ENCODE measurements around the gene LEF1.

The LEF1 gene

GRCh38 chr4:108146819-108147218 lies 21.9 kb downstream of the LEF1 start:
- DNase-seq (ENCODE audit: low read depth): no peak

GRCh38 chr4:108146336-108146735 lies 22.4 kb downstream of the LEF1 start:
- no peak for DNase-seq (ENCODE audit: low read depth)

- no peak for DNase-seq (ENCODE audit: low read depth)
Measured at GRCh38 chr4:108144451-108144850, 24.3 kb downstream of the LEF1 start.

- DNase-seq (ENCODE audit: low read depth): no peak
Measured at GRCh38 chr4:108143515-108143914, 25.2 kb downstream of the LEF1 start.

- no peak for DNase-seq (ENCODE audit: low read depth)
Measured at GRCh38 chr4:108142870-108143269, 25.9 kb downstream of the LEF1 start.

GRCh38 chr4:108141213-108141950 lies 27.4 kb downstream of the LEF1 start:
- no peak for DNase-seq (ENCODE audit: low read depth)

- no peak for DNase-seq (ENCODE audit: low read depth)
Measured at GRCh38 chr4:108140328-108140727, 28.4 kb downstream of the LEF1 start.

GRCh38 chr4:108139089-108139488 lies 29.6 kb downstream of the LEF1 start:
- DNase-seq (ENCODE audit: low read depth): no peak

GRCh38 chr4:108135549-108136209 lies 33.1 kb downstream of the LEF1 start:
- no peak for DNase-seq (ENCODE audit: low read depth)

- DNase-seq (ENCODE audit: low read depth): no peak
Measured at GRCh38 chr4:108130955-108131354, 37.8 kb downstream of the LEF1 start.

GRCh38 chr4:108129196-108129595 lies 39.5 kb downstream of the LEF1 start:
- DNase-seq (ENCODE audit: low read depth): no peak

GRCh38 chr4:108126806-108127205 lies 41.9 kb downstream of the LEF1 start:
- no peak for DNase-seq (ENCODE audit: low read depth)

GRCh38 chr4:108120789-108121188 lies 47.9 kb downstream of the LEF1 start:
- no peak for DNase-seq (ENCODE audit: low read depth)

GRCh38 chr4:108119199-108119800 lies 49.4 kb downstream of the LEF1 start:
- DNase-seq (ENCODE audit: low read depth): no peak

- no peak for DNase-seq (ENCODE audit: low read depth)
Measured at GRCh38 chr4:108118505-108118904, 50.2 kb downstream of the LEF1 start.

- peak; percentile 3 for DNase-seq (ENCODE audit: low read depth)
Measured at GRCh38 chr4:108117418-108118182, 51.1 kb downstream of the LEF1 start.

- no peak for DNase-seq (ENCODE audit: low read depth)
Measured at GRCh38 chr4:108116423-108117168, 52.1 kb downstream of the LEF1 start.

GRCh38 chr4:108115168-108115526 lies 53.6 kb downstream of the LEF1 start:
- DNase-seq (ENCODE audit: low read depth): no peak

- no peak for DNase-seq (ENCODE audit: low read depth)
Measured at GRCh38 chr4:108114503-108114902, 54.2 kb downstream of the LEF1 start.

- no peak for DNase-seq (ENCODE audit: low read depth)
Measured at GRCh38 chr4:108113229-108113628, 55.5 kb downstream of the LEF1 start.

- no peak for DNase-seq (ENCODE audit: low read depth)
Measured at GRCh38 chr4:108111781-108112180, 57.0 kb downstream of the LEF1 start.

GRCh38 chr4:108110450-108110849 lies 58.3 kb downstream of the LEF1 start:
- DNase-seq (ENCODE audit: low read depth): no peak

All from EH (cell line).